Measurements from ENCODE around the gene CRELD1. TPM values are rescaled to one million over a fixed set of nuclear protein-coding genes. Genes with fewer than 3 reads are reported as not detected.

The CRELD1 gene
- total RNA-seq = 23.1 and 59.0 TPM in 2 replicates

GRCh38 chr3:9933561-9934234 lies at the start of gene CRELD1:
Gene CRELD1, plus strand, starts transcription at chr3:9933834. Its CDS starts 605 bp downstream, at chr3:9934439.

GRCh38 chr3:9890249-9891071 lies 43.2 kb upstream of the CRELD1 start, which contains the start of gene JAGN1:
Gene JAGN1, plus strand, starts transcription at chr3:9890610. Its CDS starts 113 bp downstream, at chr3:9890723.

GRCh38 chr3:9902372-9903237 lies 31.0 kb upstream of the CRELD1 start, which contains the start of gene IL17RE:
Gene IL17RE, plus strand, starts transcription at chr3:9902848. Its CDS starts 85 bp downstream, at chr3:9902933.

GRCh38 chr3:9916734-9917680 lies 16.6 kb upstream of the CRELD1 start, which contains the start of gene IL17RC:
Gene IL17RC, plus strand, starts transcription at chr3:9917098. Its CDS starts 218 bp downstream, at chr3:9917316.

GRCh38 chr3:9951962-9952805 lies 18.6 kb downstream of the CRELD1 start, which contains the start of gene PRRT3:
Gene PRRT3, minus strand, starts transcription at chr3:9952408. Its CDS starts 2,293 bp downstream, at chr3:9950115.

Other genes with a start within 250 kb of the CRELD1 start
- gene CPNE9, start 230.0 kb upstream of the CRELD1 start, total RNA-seq = not detected in 2 replicates
- gene BRPF1, start 202.1 kb upstream of the CRELD1 start, total RNA-seq = 8.9 and 10.3 TPM in 2 replicates
- 26.8 and 33.5 TPM in 2 replicates for gene OGG1, start 183.9 kb upstream of the CRELD1 start, total RNA-seq
- 5.6 and 7.3 TPM in 2 replicates for gene CAMK1, start 163.9 kb upstream of the CRELD1 start, total RNA-seq
- 89.3 and 110 TPM in 2 replicates for gene TADA3, start 141.4 kb upstream of the CRELD1 start, total RNA-seq
- gene ARPC4, start 140.8 kb upstream of the CRELD1 start, total RNA-seq = 174 and 226 TPM in 2 replicates
- 6.0 and 6.3 TPM in 2 replicates for gene TTLL3, start 123.6 kb upstream of the CRELD1 start, total RNA-seq
- 46.5 and 67.4 TPM in 2 replicates for gene RPUSD3, start 89.8 kb upstream of the CRELD1 start, total RNA-seq
- gene CIDEC, start 53.6 kb upstream of the CRELD1 start, total RNA-seq = not detected in 2 replicates
- gene JAGN1, start 43.2 kb upstream of the CRELD1 start, total RNA-seq = 37.6 and 63.4 TPM in 2 replicates
- gene IL17RE, start 31.0 kb upstream of the CRELD1 start, total RNA-seq = 10.8 and 19.7 TPM in 2 replicates
- 29.7 and 36.6 TPM in 2 replicates for gene IL17RC, start 16.7 kb upstream of the CRELD1 start, total RNA-seq
- 0.80 and 1.1 TPM in 2 replicates for gene PRRT3, start 18.6 kb downstream of the CRELD1 start, total RNA-seq
- gene EMC3, start 53.0 kb downstream of the CRELD1 start, total RNA-seq = 37.2 and 39.0 TPM in 2 replicates
- gene FANCD2, start 92.6 kb downstream of the CRELD1 start, total RNA-seq = 8.4 and 20.5 TPM in 2 replicates
- gene FANCD2OS, start 174.4 kb downstream of the CRELD1 start, total RNA-seq = not detected in 2 replicates
- gene BRK1, start 181.8 kb downstream of the CRELD1 start, total RNA-seq = 126 and 161 TPM in 2 replicates
- 27.1 and 38.8 TPM in 2 replicates for gene VHL, start 207.9 kb downstream of the CRELD1 start, total RNA-seq
- gene IRAK2, start 231.1 kb downstream of the CRELD1 start, total RNA-seq = 7.9 and 29.7 TPM in 2 replicates